ENCODE data around the gene CACNA1S. TPM values are rescaled to one million over a fixed set of nuclear protein-coding genes. Genes with fewer than 3 reads are reported as not detected.
A peak's percentile ranks its signal among the peaks of the same experiment; 100 is the strongest.

The CACNA1S gene
- total RNA-seq, 4 donors from 2014 or later, result 0.07 TPM; not detected in 3

- Histone ChIP-seq H3K27ac (no peak overlapping the region), H3K9me3 (no peaks in the 10 kb centered on the region), H3K36me3 (no peaks in the 10 kb centered on the region), H3K4me1 (peaks cover 0 to 7% of the 10 kb centered on the region in 2 donors), H3K4me3 (no peak overlapping the region), H3K27me3 (no peaks in the 10 kb centered on the region)
- TF ChIP-seq, protein P1, sequence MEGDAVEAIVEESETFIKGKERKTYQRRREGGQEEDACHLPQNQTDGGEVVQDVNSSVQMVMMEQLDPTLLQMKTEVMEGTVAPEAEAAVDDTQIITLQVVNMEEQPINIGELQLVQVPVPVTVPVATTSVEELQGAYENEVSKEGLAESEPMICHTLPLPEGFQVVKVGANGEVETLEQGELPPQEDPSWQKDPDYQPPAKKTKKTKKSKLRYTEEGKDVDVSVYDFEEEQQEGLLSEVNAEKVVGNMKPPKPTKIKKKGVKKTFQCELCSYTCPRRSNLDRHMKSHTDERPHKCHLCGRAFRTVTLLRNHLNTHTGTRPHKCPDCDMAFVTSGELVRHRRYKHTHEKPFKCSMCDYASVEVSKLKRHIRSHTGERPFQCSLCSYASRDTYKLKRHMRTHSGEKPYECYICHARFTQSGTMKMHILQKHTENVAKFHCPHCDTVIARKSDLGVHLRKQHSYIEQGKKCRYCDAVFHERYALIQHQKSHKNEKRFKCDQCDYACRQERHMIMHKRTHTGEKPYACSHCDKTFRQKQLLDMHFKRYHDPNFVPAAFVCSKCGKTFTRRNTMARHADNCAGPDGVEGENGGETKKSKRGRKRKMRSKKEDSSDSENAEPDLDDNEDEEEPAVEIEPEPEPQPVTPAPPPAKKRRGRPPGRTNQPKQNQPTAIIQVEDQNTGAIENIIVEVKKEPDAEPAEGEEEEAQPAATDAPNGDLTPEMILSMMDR (IDR thresholded peaks at IDR 0.05), result no peak
- no peak for TF ChIP-seq POLR2A (IDR thresholded peaks at IDR 0.05)
- no peak for DNase-seq
- intact Hi-C loops (cut with DNase I; ENCODE audit: low total_unique reads), result no loop called here
Observed at GRCh38 chr1:201140235-201140940, 28.2 kb upstream of the CACNA1S start.

DNA sequence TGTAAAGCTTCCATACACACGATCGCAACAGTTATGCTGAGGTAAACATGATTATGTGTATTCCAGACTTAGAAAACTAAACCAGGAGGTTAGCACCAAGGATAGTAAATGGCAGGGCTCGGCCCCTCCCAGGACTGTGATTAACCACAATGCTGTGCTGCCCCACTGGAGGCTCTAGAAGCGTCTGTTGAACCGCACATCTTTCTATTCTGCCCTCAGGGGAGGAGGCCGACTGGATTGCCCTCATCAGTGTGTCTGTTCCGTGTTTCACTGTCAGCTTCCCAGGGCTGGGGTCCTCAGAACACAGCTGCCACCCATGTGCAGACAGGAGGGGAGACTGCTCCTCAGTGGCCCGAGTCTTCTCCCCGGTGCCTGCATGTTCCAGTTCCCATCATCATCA, 27.5 kb upstream of the CACNA1S start:
- Histone ChIP-seq H3K27me3 (no peaks in the 10 kb centered on the region), H3K27ac (no peak overlapping the region), H3K4me3 (no peak overlapping the region), H3K36me3 (no peaks in the 10 kb centered on the region), H3K9me3 (no peaks in the 10 kb centered on the region), H3K4me1 (peaks cover 0 to 7% of the 10 kb centered on the region in 2 donors)
- no peak for DNase-seq
- TF ChIP-seq, protein P1 (IDR thresholded peaks at IDR 0.05), result no peak
- no peak for TF ChIP-seq POLR2A (IDR thresholded peaks at IDR 0.05)
- intact Hi-C loops (cut with DNase I; ENCODE audit: low total_unique reads), result no loop called here

DNA sequence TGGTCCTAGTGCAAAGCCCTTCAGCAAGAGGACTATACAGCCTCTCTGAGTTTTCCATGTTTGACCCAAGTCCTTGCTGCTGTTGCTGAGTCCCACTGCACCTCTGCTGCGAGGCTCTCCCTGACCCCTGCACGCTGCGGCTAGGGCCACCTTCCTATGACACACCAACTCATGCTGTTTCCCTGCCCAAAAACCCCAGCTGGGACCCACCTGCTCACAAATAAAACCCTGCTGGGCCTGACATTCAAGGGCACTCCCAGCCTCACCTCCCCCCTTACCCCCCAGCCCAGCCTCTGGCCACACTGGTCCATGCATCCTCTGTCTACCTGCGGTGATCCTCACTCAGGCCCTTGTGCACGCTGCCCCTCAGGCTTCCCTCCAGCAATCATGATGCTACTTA, 27.1 kb upstream of the CACNA1S start:
- H3K36me3 ChIP-seq, result no peaks in the 10 kb centered on the region
- H3K4me3 ChIP-seq, result no peak overlapping the region
- H3K9me3 ChIP-seq, result no peaks in the 10 kb centered on the region
- H3K27me3 ChIP-seq, result no peaks in the 10 kb centered on the region
- intact Hi-C loops (cut with DNase I; ENCODE audit: low total_unique reads), result no loop called here
- TF ChIP-seq POLR2A (IDR thresholded peaks at IDR 0.05), result no peak
- TF ChIP-seq, protein P1 (IDR thresholded peaks at IDR 0.05), result no peak
- no peak for DNase-seq
- no peak overlapping the region for H3K27ac ChIP-seq
- peaks cover 0 to 7% of the 10 kb centered on the region in 2 donors for H3K4me1 ChIP-seq

- H3K4me3 ChIP-seq, result no peak overlapping the region
Observed at GRCh38 chr1:201138311-201138840, 26.1 kb upstream of the CACNA1S start.

More at GRCh38 chr1:201138311-201138840, 26.1 kb upstream of the CACNA1S start:
- Histone ChIP-seq H3K9me3 (no peaks in the 10 kb centered on the region), H3K4me1 (peaks cover 0 to 7% of the 10 kb centered on the region in 2 donors), H3K36me3 (no peaks in the 10 kb centered on the region), H3K27ac (peak overlapping the region; percentile 75 to 78), H3K27me3 (no peaks in the 10 kb centered on the region)
- intact Hi-C loops (cut with DNase I; ENCODE audit: low total_unique reads), result no loop called here
- no peak for TF ChIP-seq POLR2A (IDR thresholded peaks at IDR 0.05)
- TF ChIP-seq, protein P1 (IDR thresholded peaks at IDR 0.05), result no peak
- no peak for DNase-seq
